Umbilical cord (tissue), 2 donors: Measurements from ENCODE around the gene CAND2. TPM values are rescaled to one million over a fixed set of nuclear protein-coding genes. Genes with fewer than 3 reads are reported as not detected.

ENCODE experiments used
- DNase-seq: peaks from one replicate; pipeline ENCODE4 v3.0.0-alpha.2; 2015; ENCODE audit warnings: low spot score
- total RNA-seq: library from RNA; depleted of rRNA; stranded (reverse); fragments of >200 nt; gene quantifications from one replicate; pipeline ENCODE4 v1.2.3, GENCODE V29; 2014; ENCODE audit warnings: low replicate concordance; ENCODE audit not compliant: insufficient read depth

The CAND2 gene
- 2.9 TPM for total RNA-seq

DNA sequence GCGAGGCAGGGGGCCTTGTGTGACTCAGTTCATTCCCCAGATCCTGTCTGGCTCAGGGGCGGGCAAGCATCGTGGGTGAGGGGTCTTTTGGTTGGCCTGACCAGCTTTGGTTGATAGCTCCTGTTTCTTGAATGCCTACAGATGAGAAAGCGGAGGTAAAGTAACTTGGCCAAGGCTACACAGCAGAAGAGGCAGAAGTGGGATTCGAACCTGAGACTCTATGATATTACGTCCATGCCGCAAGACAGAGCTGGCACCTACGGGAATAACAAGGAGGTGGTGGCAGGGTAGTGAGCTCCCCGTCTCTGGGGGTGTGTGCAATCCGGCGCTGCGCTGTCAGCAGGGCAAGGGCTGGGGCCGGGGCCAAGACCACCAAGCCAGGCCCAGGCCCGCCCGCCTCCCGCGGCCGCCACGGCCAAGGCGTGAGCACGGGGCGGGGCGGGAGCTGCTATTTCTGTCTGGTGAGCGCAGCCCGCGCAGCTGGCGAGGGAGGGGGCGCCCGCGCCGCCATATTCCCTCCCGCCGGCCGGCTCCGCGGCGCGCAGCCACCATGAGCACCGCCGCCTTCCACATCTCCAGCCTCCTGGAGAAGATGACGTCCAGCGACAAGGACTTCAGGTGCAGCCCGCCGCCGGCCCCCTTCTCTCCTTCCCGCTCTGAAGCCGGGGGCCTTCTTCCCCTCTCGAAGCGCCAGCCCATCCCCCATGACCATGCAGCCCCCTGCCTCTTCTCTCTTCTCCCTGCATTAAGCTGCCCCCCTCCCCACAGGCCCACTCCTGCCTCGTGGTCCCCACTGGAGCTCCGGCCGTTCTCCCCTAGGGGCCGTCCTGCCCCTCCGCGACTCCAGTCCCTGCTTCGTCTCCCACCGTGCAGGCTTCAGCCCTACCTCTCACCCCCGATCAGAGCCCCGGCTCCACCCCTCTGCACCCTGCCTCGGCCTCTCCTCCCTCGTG lies at the start of gene CAND2:
Gene CAND2, plus strand, starts transcription at position 510 of the 953 bp plus-strand sequence. Its CDS starts 41 bp downstream, at position 551.
- peak; percentile 73 for DNase-seq

DNA sequence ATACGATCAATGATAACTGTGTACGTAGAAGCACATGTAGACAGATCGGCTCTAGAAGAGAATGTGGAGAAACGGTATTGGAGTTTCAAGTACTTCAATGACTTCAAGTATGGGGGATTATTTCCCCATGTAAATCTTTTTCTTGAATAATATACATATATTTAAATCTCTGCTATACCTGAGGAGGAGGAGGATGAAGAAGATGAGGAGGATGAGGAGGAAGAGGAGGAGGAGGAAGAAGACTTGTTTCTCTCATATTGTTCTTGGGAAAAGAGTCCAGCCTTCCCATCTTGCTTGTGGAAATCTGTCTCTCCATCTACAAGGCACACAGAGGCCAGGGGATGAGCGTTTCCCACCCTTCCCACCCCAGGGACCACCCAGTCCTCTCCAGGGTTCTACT lies 48.0 kb upstream of the CAND2 start:
- no peak for DNase-seq

DNA sequence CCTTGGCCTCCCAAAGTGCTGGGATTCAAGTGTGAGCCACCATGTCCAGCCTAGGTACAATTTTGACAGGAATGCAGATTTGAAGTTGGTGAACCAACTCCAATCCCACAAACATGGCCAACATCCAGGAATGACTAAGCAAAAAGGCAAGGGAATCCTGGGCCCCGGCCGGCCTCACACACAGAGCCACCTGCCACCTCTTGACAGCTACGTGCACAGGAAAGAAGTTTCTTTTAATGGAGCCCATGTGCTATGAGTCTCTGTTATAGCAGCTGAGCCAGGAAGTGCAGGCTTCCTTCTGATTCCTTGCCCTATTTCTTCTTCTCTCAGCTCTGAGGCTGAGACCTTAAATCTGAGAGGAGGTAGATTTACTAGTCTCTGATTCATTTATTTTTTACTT lies 46.3 kb upstream of the CAND2 start:
- DNase-seq, result no peak

DNA sequence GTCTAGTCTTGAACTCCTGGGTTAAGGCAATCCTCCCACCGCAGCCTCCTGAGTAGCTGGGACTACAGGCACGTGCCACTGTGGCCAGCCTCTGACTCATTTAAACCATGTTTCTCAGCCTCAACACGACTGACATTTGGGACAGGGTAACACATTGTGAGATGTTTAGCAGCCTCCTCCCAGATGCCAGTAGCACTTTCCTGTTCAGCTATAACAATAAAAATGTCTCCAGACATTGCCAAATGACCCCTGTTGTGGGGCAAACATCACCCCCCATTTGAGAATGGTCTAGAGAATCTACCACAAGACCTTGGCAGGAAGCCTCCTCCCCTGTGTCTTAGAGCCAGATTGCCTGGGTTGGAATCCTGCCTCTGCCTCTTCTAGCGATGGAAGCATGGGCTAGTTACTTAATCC lies 45.8 kb upstream of the CAND2 start:
- DNase-seq, result no peak

DNA sequence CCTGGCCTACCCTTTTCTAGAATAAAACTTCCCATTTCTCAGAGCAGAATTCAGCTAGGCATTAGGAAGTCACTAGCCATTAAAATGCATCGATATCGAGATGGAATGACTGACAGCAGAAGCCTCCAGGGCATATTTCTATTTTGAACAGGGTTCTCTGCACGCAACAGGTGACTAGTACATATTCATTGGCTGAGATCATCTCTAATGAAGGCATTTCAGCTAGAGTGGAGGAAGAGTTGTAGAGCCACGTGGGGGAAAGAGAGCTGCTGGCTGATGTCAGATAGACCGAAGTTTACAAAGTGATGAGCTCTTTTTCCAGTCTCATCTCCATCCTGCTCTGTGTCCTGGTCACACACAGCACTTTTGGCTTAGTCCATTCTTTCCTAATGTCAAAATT lies 44.9 kb upstream of the CAND2 start:
- DNase-seq, result no peak

DNA sequence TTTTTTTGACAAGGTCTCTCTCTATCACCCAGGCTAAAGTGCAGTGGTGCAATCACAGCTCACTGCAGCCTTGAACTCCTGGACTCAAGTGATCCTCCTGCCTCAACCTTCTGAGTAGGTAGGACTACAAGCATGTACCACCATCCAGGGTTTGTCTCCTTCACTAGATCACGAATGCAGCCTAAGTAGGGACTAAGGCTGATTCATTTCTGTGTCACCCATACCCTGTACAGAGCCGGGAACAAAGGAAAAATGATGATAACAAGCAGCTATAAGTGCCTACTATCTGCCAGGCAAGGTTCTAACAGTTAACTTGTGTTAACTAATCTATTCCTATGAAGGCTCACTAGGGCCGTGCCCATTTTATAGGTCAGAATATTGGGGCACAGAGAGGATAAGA lies 44.4 kb upstream of the CAND2 start:
- DNase-seq, result no peak

DNA sequence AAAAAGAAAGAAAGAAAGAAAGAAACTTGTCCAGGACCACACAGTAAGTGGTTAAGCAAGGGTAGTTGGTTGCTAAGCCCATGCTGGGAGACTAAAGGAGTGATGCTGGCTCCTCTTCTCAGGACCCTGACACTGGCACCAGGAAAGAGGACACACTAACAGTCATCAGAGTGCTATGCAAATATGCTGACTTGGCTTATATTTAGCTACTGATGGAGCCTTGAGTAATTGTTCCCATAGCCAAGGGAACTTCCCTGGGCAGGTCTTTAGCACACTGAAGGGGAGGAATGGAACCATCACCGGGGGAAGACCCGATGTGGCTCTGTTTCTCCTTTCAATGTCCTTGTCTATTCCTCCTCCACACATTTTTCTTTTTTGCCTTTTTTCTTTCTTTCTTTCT lies 43.7 kb upstream of the CAND2 start:
- no peak for DNase-seq

DNA sequence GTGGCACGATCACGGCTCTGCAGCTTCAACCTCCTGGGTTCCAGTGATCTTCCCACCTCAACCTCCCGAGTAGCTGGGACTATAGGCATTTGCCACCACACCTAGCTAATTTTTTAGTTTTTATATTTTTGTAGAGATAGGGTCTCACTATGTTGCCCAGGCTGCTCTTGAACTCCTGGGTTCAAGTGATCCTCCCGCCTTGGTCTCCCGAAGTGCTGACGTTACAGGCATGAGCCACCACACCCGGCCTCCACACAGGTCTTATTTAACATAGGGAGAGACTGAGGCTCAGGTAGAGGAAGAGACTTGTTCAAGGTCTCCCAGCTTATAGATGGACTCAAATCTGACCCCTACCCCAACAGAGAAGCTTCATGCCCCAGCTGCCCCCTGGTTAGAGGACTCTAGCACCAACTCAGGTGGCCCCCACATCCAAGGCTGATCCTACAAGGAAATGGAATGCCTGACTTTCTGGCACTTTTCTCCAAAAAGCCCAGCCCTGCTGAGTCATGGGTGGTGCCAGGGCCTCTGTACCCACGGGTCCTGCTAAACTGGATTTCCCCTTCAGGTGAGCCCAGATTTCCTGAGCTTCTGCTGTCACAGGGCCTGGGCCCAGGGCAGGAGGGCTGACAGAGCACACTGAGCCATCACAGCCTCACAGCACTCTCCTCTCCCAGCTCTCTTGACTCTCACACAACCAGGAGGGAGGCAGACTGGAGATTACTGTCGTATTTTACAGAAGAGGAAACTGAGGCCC lies 43.0 kb upstream of the CAND2 start:
- no peak for DNase-seq

DNA sequence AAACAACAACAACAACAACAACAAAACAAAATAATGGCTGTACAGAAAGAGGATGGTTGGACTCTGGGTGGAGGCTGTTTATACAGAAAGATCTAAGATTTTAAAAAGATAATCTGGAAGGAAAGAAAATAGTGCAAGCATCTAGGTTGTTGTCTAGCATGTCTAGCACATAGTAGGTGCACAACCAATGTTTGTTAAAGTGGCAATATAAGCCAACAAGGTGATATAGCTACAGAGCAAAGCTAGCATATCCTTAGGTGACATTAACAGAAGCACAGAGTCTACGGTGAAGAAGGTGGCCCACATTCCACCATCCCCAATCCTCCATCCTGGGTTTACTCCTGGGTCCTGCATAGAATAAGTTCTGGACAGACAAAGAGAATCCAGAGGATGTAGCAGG lies 42.2 kb upstream of the CAND2 start:
- no peak for DNase-seq

DNA sequence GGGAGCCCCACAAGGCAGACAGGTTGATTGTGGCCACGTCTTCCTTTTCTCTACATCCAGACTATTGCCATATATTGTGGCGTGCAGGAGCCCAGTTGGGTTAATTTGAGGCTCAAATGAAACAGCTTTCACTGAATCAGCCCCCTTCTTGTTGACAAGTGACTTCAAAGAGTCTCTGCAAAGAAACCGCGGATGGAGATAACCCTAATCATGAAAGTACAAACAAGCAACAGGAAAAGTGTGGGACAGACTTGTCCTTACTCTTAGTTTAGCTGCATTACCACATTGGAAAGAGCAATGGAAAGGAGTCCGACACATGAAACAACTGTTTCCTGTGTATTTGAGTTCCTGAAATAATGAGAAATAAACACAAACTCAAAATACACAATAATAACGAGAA lies 40.7 kb upstream of the CAND2 start:
- DNase-seq, result no peak

DNA sequence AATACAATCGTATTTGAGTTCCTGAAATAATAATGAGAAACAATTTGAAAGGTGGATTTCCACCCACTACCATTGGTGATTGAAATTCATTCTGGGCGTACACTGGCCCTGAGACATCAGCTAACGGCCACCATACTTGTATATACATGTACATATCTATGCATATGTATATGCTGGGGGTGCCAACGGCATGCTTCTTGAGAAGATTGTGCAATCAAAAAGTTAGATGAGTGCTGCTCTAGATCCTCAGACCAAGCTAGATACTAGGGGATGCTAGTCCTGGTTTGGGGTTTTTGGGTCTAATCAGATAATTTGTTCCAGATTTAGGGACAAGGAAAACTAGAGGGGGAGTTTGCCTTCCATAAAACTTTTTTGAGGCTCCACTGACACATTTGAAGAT lies 40.3 kb upstream of the CAND2 start:
- DNase-seq, result no peak

DNA sequence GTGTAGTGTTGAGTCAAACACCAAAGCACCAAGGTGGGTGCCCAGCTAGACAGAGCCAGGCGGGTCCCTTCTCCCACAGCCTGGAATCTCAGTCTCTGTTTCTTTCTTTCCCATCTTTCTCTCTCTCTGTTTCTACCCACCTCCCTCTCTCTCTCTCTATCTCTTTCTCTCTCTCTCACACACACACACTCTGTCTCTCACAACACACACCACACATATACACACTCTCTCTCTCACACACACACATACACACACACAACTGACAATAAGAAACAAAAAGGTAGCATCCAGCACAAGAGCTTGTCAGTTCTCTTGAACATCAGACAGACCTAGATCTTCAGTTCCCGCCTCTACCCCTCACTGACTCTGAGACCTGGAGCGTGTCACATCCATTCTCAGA lies 39.8 kb upstream of the CAND2 start:
- DNase-seq, result no peak

DNA sequence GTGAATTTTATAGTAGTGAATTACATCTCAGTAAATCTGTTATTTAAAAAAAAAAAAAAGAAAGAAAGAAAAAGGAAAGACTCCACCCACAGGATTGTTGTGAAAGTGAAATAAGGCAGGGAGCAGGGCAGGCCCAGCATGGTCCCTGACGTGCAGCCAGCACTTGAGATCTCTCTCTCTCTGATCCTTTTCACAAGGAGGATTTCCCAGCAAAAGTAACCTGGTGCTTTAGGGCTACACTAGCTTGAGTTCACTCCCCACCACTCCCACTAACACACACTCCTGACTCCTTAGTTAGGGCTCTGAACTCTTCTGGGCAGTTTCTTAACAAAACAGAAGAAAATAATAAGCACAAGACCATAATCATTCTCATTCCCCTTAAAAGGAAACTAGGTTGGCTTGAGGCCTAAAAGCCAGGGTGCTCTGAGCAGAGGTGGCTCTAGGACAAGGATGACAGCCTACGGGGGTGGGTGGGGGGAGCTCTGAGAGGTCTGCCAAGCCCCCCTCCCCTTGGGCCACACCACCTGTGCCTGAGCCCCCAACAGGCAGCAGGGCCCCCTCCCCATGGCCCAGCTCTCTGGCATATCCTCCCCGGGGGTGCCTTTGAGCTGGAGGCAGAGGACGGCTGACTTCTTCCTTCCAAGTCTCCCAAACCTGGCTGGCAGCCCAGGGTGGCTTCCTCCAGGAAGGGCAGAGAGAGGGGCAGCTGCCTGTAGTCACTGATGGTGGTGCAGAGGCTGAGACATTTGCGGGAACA lies 38.3 kb upstream of the CAND2 start:
- peak; percentile 81 for DNase-seq

DNA sequence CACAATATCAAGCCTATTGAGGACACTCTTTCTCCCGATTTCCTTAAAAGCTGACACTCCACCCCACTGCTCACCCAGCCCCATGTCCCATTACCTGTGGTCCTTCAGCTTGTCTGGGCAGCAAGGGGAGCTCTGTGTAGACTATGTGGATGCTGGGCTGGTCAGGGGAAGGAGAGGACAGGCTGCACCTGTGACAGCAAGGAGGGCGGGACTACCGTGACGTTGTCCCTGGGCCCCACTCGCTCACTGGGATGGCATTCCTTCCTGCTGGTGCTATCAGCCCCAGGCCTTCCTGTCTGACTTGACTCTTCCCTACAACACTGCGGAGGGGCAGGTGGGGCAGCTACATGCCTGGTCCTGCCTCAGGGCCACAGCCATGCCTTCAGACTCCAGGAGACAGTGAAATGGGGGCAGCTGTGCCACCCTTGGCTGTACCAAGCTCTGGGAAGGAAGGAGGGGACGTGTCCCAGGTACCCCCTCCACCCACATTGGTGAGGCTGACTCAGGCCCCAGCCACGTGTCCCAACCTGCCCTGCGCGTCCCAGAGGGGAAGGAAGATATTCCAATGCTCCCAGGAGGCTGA lies 37.3 kb upstream of the CAND2 start, which contains the start of gene TMEM40:
Gene TMEM40, minus strand, starts transcription at position 163 of the 583 bp plus-strand sequence. CDS start 9,427 bp downstream, outside the sequence.
- peak; percentile 75 for DNase-seq

DNA sequence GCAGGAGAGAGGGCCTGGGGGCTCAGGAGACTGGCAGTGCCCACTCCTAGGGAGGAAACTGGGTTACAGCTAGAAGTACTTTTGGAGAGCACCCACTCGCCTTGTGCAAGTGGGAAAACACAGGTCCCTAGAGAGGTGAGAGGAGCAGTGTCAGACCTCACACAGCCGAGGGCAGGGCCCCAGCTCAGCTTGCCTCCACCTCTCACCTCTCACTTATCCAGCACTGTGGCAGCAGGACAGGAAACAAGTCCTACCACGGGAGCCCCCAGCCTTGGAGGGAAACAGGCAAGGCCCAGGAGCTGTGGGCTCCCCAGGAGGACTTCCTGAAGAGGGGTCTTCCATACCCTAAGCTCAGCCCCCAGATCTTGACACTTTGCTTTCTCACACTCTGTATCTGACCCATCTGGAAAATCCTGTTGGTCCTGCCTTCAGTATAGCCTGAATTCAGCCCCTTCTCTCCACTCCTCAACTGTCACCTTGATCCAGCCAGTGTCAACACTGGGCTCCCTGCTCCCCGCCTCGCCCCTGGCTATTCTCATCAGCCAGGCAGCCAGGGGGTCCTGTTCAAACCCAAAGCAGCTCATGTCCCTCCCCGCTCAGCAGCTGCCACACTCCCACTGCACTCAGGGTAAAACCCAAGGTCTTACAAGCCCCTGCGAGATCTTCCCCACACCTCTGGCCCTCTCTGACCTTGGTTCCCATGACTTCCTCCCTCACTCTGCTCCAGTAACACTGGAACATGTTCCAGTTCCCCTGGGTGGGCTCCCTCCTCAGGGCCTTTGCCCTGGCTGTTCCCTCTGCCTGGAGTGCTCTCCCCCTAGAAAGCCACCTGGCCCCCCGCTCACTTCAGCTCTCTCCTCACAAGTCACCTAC lies 36.6 kb upstream of the CAND2 start:
- peak; percentile 61 for DNase-seq

DNA sequence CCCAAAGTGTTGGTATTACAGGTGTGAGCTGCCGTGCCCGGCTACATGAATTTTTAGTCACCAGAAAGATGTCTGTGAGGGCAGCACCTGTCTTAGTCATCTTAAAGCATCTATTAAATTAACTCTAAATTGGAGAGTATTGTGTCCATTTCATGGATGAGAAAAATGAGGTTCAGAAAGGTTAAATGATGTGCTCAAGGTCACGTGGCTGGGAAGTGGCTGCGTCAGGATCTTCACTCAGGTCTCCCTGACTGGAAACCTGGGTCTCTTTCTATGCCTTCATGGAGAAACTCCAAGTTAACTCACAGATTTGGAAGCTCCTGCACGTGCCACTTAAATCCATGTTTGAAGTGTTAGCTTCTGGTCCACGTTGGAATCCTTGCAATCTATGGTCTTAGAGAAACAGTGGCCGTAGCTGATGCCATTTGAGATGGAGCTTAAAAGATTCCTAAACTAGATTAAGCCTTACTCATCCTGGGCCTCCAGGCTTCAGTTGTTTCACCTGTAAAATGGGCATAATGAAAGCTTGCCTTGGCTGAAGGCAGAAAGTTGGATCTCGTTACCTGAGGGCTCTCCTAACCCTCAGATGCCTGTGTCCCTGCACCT lies 32.2 kb upstream of the CAND2 start:
- DNase-seq, result no peak

DNA sequence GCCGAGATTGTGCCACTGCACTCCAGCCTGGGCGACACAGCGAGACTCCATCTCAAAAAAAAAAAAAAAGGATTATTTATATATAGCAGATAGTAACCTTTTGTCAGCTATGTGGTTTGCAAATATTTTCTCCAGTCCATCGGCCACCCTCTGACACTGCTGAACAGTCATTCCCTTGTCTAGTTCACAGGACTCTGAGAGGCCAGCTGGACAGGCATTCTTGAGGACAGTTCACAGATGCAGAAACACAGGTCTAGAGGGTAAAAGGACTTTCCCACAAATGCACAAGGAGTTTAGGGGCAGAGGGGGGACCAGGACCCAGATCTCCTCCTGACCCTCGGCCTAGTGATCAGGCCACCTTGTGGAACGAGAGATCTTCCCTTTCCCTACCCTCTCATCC lies 29.9 kb upstream of the CAND2 start:
- no peak for DNase-seq

DNA sequence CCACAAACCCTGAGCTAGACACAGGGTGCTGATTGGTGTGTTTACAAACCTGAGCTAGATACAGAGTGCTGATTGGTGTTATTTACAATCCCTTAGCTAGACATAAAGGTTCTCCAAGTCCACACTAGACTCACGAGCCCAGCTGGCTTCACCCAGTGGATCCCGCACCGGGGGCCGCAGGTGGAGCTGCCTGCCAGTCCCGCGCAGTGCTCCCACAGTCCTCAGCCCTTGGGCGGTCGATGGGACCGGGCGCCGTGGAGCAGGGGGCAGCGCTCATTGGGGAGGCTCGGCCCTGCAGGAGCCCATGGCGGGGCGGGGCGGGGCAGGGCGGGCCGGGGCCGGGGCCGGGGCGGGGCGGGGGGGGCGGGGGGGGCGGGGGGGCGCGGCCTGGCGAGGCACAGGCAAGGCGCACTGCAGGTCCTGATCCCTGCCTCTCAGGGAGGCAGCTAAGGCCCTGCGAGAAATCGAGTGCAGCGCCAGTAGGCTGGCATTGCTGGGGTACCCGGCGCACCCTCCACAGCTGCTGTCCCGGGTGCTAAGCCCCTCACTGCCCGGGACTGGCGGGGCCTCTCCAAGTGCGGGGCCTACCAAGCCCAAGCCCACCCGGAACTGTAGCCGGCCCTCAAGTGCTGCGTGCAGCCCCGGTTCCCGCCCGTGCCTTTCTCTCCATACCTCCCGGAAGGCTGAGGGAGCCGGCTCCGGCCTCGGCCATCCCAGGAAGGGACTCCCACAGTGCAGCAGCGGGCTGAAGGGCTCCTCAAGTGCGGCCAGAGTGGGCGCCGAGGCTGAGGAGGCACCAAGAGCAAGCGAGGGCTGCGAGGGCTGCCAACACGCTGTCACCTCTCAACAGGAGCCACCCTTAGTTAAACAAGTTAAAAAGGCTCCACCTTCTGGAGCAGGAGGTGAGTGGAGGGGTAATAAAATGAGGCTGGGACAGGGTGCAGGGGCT lies 27.6 kb upstream of the CAND2 start:
- DNase-seq, result no peak

DNA sequence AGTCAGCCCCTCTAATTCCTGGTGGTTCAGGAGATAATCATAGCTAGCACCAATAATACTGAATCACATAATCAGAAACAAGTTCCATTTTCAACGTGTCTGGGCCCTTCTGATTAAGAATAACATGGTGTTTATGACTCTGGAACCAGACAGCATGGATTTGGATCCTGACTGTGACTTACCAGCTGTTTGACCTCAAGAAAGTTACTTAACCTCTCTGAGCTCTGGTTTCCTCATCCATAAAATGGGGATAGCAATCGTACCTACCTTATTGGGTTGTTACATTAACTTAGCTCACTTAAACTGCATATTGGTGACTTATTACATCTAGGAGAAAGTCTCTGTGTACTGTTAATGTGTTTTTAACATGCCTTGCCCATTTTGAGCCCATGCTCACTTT lies 26.7 kb upstream of the CAND2 start:
- no peak for DNase-seq
